GM13976 (cell line): ENCODE results near the gene SULF2.

Experiments used
- DNase-seq: peaks from one replicate; pipeline ENCODE4 v3.0.0; 2012; ENCODE audit warnings: low spot score
- in situ Hi-C: fragments of 300-500 bp; cut with MboI; formaldehyde crosslinking; loops from one replicate; pipeline ENCODE4 v1.12.0; 2022; ENCODE audit warnings: low sequenced_read_pairs, mixed read lengths, inconsistent platforms; ENCODE audit not compliant: unreplicated experiment
- TF ChIP-seq, protein P1 (sequence below): IDR thresholded peaks from 2 replicates; pipeline ENCODE4 v1.5.1; 2012; ENCODE audit warnings: borderline replicate concordance, mild to moderate bottlenecking; ENCODE audit not compliant: insufficient read depth; ENCODE audit errors: extremely low read depth, missing control alignments, control extremely low read depth

The SULF2 gene

DNA sequence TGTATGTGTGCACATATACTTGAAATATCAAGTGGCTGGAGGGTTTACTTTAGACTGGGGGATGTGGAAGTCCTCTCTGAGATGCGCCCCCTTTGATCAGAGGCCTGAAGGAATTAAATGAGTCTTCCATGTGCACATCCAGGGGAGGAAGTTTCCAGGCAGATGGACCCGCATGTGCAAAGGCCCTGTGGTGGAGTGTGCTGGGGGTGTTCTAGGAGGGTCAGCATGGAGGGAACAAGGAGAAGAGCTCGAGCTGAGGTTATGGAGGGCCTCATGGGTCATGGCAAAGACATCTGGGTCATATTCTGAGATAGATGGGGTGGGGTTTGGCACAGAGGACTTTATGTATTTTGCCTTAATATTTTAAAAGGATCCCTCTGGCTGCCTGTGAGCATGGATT, 17.7 kb upstream of the SULF2 start:
- in situ Hi-C loops, result no loop called here
- TF ChIP-seq, protein P1, sequence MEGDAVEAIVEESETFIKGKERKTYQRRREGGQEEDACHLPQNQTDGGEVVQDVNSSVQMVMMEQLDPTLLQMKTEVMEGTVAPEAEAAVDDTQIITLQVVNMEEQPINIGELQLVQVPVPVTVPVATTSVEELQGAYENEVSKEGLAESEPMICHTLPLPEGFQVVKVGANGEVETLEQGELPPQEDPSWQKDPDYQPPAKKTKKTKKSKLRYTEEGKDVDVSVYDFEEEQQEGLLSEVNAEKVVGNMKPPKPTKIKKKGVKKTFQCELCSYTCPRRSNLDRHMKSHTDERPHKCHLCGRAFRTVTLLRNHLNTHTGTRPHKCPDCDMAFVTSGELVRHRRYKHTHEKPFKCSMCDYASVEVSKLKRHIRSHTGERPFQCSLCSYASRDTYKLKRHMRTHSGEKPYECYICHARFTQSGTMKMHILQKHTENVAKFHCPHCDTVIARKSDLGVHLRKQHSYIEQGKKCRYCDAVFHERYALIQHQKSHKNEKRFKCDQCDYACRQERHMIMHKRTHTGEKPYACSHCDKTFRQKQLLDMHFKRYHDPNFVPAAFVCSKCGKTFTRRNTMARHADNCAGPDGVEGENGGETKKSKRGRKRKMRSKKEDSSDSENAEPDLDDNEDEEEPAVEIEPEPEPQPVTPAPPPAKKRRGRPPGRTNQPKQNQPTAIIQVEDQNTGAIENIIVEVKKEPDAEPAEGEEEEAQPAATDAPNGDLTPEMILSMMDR, result no peak
- DNase-seq, result no peak

DNA sequence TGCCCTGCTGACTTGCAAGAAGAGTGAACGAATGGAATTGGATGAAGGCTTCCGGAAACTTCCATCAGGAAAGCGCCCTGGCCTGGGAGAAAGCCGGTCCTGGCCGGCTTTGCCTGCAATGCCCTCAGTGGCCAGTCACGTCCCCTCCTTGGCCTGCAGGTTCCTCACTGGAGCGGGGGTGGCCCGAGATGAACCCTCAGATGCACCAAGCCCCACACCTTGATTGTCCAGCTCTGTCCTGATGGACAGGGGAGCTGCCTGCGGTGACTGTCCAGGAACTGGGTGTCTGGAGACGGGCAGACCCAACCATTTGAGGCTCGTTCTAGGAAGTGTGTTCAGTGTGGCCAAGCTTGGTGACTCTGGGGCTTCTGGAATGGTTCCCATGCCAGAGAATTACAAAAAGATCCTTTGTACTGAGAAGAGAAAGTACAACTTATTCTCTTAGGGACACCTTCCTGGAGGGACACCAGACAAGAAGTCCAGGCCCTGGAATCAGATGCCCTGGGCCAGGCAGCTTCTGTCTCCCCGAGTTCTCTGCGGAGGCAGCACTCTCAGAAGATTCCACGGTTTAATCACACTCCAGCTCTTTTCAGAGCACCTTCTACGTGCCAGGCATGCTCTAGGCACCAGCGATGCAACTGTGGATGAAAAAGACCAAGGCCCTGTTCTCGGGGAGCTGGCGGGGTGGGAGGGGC, 17.1 kb upstream of the SULF2 start:
- TF ChIP-seq, protein P1, result no peak
- in situ Hi-C loops, result no loop called here
- DNase-seq, result no peak

DNA sequence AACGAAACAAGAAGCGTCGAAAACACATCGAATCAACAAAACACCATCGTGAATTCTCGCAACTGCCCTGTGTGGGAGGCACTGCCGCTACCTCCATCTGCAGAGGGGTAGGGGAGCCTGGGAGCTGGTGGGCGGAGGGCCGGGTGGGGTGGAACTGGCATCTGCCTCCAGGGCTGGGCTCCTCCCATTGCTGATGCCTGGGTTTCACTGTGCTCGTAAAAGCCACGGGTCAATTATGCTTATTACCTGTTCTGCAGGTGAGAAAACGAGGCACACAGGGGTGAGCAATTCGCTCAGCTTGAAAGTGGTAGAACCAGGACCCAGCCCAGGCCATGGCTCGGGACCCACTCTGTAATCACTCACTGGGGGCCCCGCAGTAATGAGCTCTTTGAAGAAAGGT, 16.5 kb upstream of the SULF2 start:
- TF ChIP-seq, protein P1, result no peak
- in situ Hi-C loops, result no loop called here
- DNase-seq, result no peak

DNA sequence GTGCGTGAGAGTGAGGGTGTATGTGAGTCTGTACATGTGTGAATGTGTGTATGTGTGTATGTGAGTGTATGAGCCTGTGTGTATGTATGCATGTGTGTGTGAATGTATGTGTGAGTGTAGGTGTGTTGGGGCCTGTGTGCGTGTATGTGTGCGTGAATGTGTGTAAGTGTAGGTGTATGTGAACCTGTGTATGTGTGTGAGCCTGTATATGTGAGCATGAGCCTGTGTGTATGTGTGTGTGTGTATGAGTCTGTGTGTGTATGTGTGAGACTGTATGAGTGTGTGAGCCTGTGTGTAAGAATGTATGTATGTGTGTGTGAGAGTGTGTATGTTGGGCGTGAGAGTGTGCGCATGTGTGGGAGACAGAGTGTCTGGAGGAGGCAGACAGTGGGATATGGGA, 15.8 kb upstream of the SULF2 start:
- in situ Hi-C loops, result no loop called here
- TF ChIP-seq, protein P1, result no peak

DNA sequence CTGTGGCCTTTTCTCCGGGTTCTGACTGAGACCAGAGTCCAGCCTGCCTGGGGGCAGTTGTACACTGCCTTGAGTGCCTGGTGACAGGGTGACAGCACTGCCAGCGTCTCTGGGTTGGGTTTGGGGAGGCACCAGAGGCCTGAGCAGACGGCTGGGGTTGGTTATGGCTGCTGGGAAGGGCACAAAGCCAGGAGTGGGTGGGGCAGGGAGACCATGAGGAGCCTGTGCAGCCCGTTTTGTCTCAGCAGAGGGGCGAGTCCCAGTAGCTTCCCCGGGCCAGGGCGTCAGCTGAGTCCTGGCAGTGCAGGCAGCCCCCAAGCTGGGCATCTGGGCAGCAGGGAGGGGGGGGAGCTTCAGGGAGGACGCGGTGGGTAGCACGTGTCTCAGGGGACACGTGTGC, 15.3 kb upstream of the SULF2 start:
- TF ChIP-seq, protein P1, result no peak
- DNase-seq, result no peak
- in situ Hi-C loops, result no loop called here

More for the DNA sequence above, 15.8 kb upstream of the SULF2 start:
- DNase-seq, result no peak

DNA sequence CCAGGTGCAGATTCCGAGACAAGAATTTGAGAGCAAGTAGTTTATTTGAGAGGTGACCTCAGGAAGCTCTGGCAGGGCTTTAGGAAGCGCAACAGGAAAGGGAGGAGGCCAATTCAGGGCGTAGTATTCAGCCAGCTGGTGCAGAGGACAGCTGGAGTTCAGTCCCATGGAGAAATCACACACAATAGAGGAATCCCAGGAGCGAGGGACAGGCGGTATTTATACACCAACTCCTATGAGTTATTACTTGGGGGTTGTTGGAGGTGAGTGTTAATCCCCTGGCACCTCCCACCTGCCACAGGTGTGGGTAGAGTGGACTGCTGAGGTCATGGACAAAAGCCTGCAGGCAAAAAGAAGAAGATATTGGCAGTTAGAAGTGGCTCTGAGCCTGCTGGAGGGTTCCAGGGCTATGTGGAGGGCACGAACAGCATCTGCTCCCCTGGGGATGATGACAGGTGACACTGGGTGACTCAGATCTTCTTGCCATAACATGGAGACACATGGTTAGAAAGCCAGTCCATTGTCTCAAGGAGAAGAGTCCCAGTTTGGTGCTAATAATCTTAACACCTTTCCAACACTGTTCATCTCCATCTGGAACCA, 13.9 kb upstream of the SULF2 start:
- DNase-seq, result no peak
- TF ChIP-seq, protein P1, result no peak
- in situ Hi-C loops, result no loop called here
